ENCODE data around the gene TBX5.

- TF ChIP-seq POLR2A (IDR thresholded peaks at IDR 0.05) (no peak), CTCF (IDR thresholded peaks at IDR 0.05) (no peak), EP300 (IDR thresholded peaks at IDR 0.05) (no peak)
Measured at GRCh38 chr12:114341635-114342034, 64.3 kb downstream of the TBX5 start.
